Measurements from ENCODE around the gene SPOCK3. TPM values are rescaled to one million over a fixed set of nuclear protein-coding genes. Genes with fewer than 3 reads are reported as not detected.

The SPOCK3 gene
- total and polyA plus RNA-seq, 2 of the 13 experiments (the other 11 are each of a cell fraction or from before 2014, with no cell fraction given): not detected

- Histone ChIP-seq H3K4me1 (ENCODE audit: insufficient read depth, low read length) (no peaks in the 10 kb centered on the region), H3K4me2 (ENCODE audit: low read depth, low read length) (no peak overlapping the region), H3K4me3 (replicated peaks in 1 of 3; ENCODE audit: insufficient read depth in 1 of 3, low read depth in 2 of 3, low read length in 3 of 3) (no peak overlapping the region), H2AFZ (ENCODE audit: low read length) (no peak overlapping the region), H4K20me1 (ENCODE audit: insufficient read depth, low read length) (no peaks in the 10 kb centered on the region), H3K27ac (ENCODE audit: extremely low read length, insufficient read depth, low read length) (no peak overlapping the region), H3K79me2 (ENCODE audit: insufficient read depth, low read length) (no peaks in the 10 kb centered on the region), H3K9me3 (ENCODE audit: low read length) (no peaks in the 10 kb centered on the region), H3K27me3 (ENCODE audit: control insufficient read depth in 1 of 2, insufficient read depth in 2 of 2, low read length in 2 of 2) (no peaks in the 10 kb centered on the region), H3K36me3 (replicated peaks in 1 of 2; ENCODE audit: control insufficient read depth in 1 of 2, insufficient read depth in 2 of 2, low read length in 2 of 2) (no peaks in the 10 kb centered on the region), H3K9ac (ENCODE audit: insufficient read depth, low read depth, low read length) (no peak overlapping the region)
- TF ChIP-seq GZF1 (CRISPR knock-in tag; IDR thresholded peaks at IDR 0.05): no peak
- TF ChIP-seq ZNF569 (CRISPR knock-in tag; IDR thresholded peaks at IDR 0.05; ENCODE audit: borderline replicate concordance): no peak
- TF ChIP-seq, protein P1, sequence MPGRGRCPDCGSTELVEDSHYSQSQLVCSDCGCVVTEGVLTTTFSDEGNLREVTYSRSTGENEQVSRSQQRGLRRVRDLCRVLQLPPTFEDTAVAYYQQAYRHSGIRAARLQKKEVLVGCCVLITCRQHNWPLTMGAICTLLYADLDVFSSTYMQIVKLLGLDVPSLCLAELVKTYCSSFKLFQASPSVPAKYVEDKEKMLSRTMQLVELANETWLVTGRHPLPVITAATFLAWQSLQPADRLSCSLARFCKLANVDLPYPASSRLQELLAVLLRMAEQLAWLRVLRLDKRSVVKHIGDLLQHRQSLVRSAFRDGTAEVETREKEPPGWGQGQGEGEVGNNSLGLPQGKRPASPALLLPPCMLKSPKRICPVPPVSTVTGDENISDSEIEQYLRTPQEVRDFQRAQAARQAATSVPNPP (CRISPR knock-in tag; IDR thresholded peaks at IDR 0.05): no peak
- TF ChIP-seq ZNF253 (CRISPR knock-in tag; IDR thresholded peaks at IDR 0.05; ENCODE audit: borderline replicate concordance): no peak
- TF ChIP-seq MAZ (IDR thresholded peaks at IDR 0.05; ENCODE audit: borderline replicate concordance, low read depth, low read length): no peak
- no peak for TF ChIP-seq MAZ (CRISPR knock-in tag; IDR thresholded peaks at IDR 0.05; ENCODE audit: low read depth)
- TF ChIP-seq, protein P2, sequence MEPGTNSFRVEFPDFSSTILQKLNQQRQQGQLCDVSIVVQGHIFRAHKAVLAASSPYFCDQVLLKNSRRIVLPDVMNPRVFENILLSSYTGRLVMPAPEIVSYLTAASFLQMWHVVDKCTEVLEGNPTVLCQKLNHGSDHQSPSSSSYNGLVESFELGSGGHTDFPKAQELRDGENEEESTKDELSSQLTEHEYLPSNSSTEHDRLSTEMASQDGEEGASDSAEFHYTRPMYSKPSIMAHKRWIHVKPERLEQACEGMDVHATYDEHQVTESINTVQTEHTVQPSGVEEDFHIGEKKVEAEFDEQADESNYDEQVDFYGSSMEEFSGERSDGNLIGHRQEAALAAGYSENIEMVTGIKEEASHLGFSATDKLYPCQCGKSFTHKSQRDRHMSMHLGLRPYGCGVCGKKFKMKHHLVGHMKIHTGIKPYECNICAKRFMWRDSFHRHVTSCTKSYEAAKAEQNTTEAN (CRISPR knock-in tag; conservative IDR thresholded peaks at IDR 0.05): no peak
- no peak for TF ChIP-seq ARID3A (IDR thresholded peaks at IDR 0.05; ENCODE audit: low read depth, low read length)
- TF ChIP-seq CCDC6 (CRISPR knock-in tag; IDR thresholded peaks at IDR 0.05): no peak
- no peak for TF ChIP-seq MAFG (CRISPR knock-in tag; IDR thresholded peaks at IDR 0.05)
- TF ChIP-seq, protein P3, sequence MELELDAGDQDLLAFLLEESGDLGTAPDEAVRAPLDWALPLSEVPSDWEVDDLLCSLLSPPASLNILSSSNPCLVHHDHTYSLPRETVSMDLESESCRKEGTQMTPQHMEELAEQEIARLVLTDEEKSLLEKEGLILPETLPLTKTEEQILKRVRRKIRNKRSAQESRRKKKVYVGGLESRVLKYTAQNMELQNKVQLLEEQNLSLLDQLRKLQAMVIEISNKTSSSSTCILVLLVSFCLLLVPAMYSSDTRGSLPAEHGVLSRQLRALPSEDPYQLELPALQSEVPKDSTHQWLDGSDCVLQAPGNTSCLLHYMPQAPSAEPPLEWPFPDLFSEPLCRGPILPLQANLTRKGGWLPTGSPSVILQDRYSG (CRISPR knock-in tag; IDR thresholded peaks at IDR 0.05): no peak
- TF ChIP-seq, protein P4, sequence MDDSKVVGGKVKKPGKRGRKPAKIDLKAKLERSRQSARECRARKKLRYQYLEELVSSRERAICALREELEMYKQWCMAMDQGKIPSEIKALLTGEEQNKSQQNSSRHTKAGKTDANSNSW (CRISPR knock-in tag; IDR thresholded peaks at IDR 0.05; ENCODE audit: borderline replicate concordance): no peak
- TF ChIP-seq, protein P5, sequence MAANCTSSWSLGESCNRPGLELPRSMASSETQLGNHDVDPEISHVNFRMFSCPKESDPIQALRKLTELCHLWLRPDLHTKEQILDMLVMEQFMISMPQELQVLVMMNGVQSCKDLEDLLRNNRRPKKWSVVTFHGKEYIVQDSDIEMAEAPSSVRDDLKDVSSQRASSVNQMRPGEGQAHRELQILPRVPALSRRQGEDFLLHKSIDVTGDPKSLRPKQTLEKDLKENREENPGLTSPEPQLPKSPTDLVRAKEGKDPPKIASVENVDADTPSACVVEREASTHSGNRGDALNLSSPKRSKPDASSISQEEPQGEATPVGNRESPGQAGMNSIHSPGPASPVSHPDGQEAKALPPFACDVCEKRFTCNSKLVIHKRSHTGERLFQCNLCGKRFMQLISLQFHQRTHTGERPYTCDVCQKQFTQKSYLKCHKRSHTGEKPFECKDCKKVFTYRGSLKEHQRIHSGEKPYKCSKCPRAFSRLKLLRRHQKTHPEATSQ (CRISPR knock-in tag; IDR thresholded peaks at IDR 0.05; ENCODE audit: borderline replicate concordance): no peak
- ATAC-seq (no peak), FAIRE-seq (no peak), DNase-seq (ENCODE audit: low spot score) (no peak)
- ChIA-PET CTCF (ENCODE audit: low intra/inter-chr PET ratio, low total read pairs) (no interaction called here), POLR2A (no interaction called here)
- intact Hi-C loops (cut with micrococcal nuclease; ENCODE audit: unreplicated experiment) (no loop called here), in situ Hi-C loops (cut with HindIII; ENCODE audit: extremely low pct_ligation_motif_present, low pct_unique_long_range_greater_than_20kb) (no loop called here)
- BruUV-seq (replicated peaks): no TSS peak
- WGBS (ENCODE audit: low lambda C conversion rate): 0% methylated on average over 1 of the region's 1 CpG
These were observed 247.3 kb downstream of the SPOCK3 start for GRCh38 chr4:166987026-166987425.
